Measurements from ENCODE around the gene GNB5.

DNA sequence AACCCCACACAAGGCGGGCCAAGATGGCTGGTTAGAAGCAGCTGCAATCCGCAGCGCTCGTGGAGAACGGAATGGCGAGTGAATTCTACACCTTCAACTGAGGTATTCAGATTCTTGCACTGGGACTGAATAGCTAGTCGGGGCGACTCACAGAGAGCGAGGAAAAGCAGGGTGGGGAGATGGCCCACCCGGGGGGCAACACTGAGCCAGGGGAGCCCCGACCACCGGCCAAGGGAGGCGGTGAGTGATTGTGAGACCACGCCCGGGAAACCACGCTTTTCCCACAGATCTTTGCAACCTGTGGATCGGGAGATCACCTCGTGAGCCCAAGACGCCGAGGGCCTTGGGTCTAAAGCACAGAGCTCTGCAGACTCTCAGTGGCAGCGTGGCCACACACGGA, 28.3 kb downstream of the GNB5 start:
- TF ChIP-seq CTCF (IDR thresholded peaks at IDR 0.05; ENCODE audit: insufficient read depth, low read length) (no peak), POLR2AphosphoS5 (IDR thresholded peaks at IDR 0.05; ENCODE audit: low read depth) (no peak), SPI1 (IDR thresholded peaks at IDR 0.05; ENCODE audit: borderline replicate concordance, low read depth) (no peak), GABPA (IDR thresholded peaks at IDR 0.05; ENCODE audit: low read depth) (no peak)

Measured in HL-60 (cell line).